Naive thymus-derived CD8-positive, alpha-beta T cell (primary cell): ENCODE measurements around the gene SLC25A1. TPM values are rescaled to one million over a fixed set of nuclear protein-coding genes. Genes with fewer than 3 reads are reported as not detected.
A peak's percentile ranks its signal among the peaks of the same experiment; 100 is the strongest.

Experiments
- ATAC-seq, 2 donors: fragments of 150-1000 bp; cut with Tn5 transposase in 1 of 2; sonication (Bioruptor Pico), chemical (Tn5 transposase) in 1 of 2; 1 replicate in 1 of 2; 2 replicates in 1 of 2; pipeline ENCODE4 v1.10.0; 2021; ENCODE audit warnings: mild to moderate bottlenecking in 2 of 2, moderate library complexity in 2 of 2
- POLR2A ChIA-PET: fragments of 350-600 bp; sonication (Branson Sonifier 250); formaldehyde crosslinking; loops from one replicate; lab custom pipeline; 2021; ENCODE audit warnings: antibody characterized with exemption; lab: Charles Lee
- DNase-seq, 10 donors: peaks; one replicate each; pipeline versions ENCODE4 v3.0.0 to v3.0.0-alpha.2; 2020 to 2022
- H3K27ac Mint-ChIP-seq, 10 donors: one replicate each; pipeline ENCODE4 v1.8.0; 2020 to 2022; ENCODE audit warnings: mild to moderate bottlenecking in 10 of 10, mixed read lengths in 10 of 10, moderate library complexity in 4 of 10, inconsistent platforms in 1 of 10
- H3K27me3 Mint-ChIP-seq, 5 donors: one replicate each; pipeline ENCODE4 v1.8.0; 2021 to 2022; ENCODE audit warnings: mixed read lengths in 5 of 5
- H3K36me3 Mint-ChIP-seq, 3 donors: one replicate each; pipeline ENCODE4 v1.8.0; 2020 to 2022; ENCODE audit warnings: mixed read lengths in 3 of 3, mild to moderate bottlenecking in 2 of 3, inconsistent platforms in 1 of 3
- H3K4me1 Mint-ChIP-seq, 4 donors: one replicate each; pipeline ENCODE4 v1.8.0; 2021 to 2022; ENCODE audit warnings: mixed read lengths in 4 of 4
- H3K4me3 Mint-ChIP-seq, 10 donors: one replicate each; pipeline ENCODE4 v1.8.0; 2020 to 2022; ENCODE audit warnings: mild to moderate bottlenecking in 10 of 10, mixed read lengths in 10 of 10, moderate library complexity in 6 of 10, inconsistent platforms in 1 of 10
- H3K9me3 Mint-ChIP-seq, 9 donors: one replicate each; pipeline ENCODE4 v1.8.0; 2020 to 2022; ENCODE audit warnings: mixed read lengths in 9 of 9, mild to moderate bottlenecking in 3 of 9, inconsistent platforms in 1 of 9, moderate library complexity in 1 of 9
- polyA plus RNA-seq, 3 donors: library from polyadenylated mRNA; unstranded; fragments of 300-500 nt; fragmentation: Illumina TruSeq; gene quantifications; one replicate each; pipeline ENCODE4 v1.2.3, GENCODE V29; 2021
- total RNA-seq, 8 experiments: library from RNA in 2 of 8; stranded (reverse) in 2 of 8; gene quantifications; one replicate each; pipeline ENCODE4 v1.2.3 and lab custom pipeline; 2021 to 2026

The SLC25A1 gene
- total and polyA plus RNA-seq, 5 experiments from 2014 or later, result 32.1 to 57.5 (median 36.3) TPM

GRCh38 chr22:19127329-19128008 lies 51.1 kb downstream of the SLC25A1 start:
- no peak overlapping the region for H3K4me3 Mint-ChIP-seq
- no peaks in the 10 kb centered on the region for H3K27me3 Mint-ChIP-seq
- POLR2A ChIA-PET, result interaction anchor here (0.6 kb wide), 1 partner anchor 31 kb away, joined by 5 read pairs; no protein-coding TSS in a partner anchor

GRCh38 chr22:19126309-19127273 lies 51.9 kb downstream of the SLC25A1 start:
- Mint-ChIP-seq H3K4me1 (peaks cover 10 to 13% (median 10%) of the 10 kb centered on the region in 4 donors), H3K36me3 (no peaks in the 10 kb centered on the region), H3K27me3 (no peaks in the 10 kb centered on the region), H3K4me3 (no peak overlapping the region), H3K27ac (no peak overlapping the region), H3K9me3 (no peaks in the 10 kb centered on the region)
- no peak for DNase-seq
- POLR2A ChIA-PET, result interaction anchor here (1.3 kb wide), 1 partner anchor 18 kb away, joined by 4 read pairs; the partner anchor contains the start of gene ESS2
- no peak for ATAC-seq

More at GRCh38 chr22:19127329-19128008, 51.1 kb downstream of the SLC25A1 start:
- ATAC-seq (no peak), DNase-seq (no peak)
- H3K4me1 Mint-ChIP-seq, result peaks cover 7 to 13% (median 9%) of the 10 kb centered on the region in 4 donors
- H3K9me3 Mint-ChIP-seq, result no peaks in the 10 kb centered on the region
- peaks cover 0 to 5% (median 0%) of the 10 kb centered on the region in 3 donors for H3K36me3 Mint-ChIP-seq
- peak overlapping the region in 1 of 10 donors; percentile 2 for H3K27ac Mint-ChIP-seq

Other genes starting within 250 kb of the SLC25A1 start
- under 1 TPM; 0.49 to 0.74 TPM for gene PRODH, start 242.4 kb downstream of the SLC25A1 start, total RNA-seq
- under 1 TPM in 2 of 3 donors, not detected in 1; 0.04 to 0.10 TPM for gene PRODH, start 242.4 kb downstream of the SLC25A1 start, polyA plus RNA-seq
- 10 to 100 TPM; 63.3 to 66.6 TPM for gene DGCR2, start 56.3 kb downstream of the SLC25A1 start, total RNA-seq
- gene DGCR2, start 56.3 kb downstream of the SLC25A1 start, polyA plus RNA-seq, result 10 to 100 TPM; 29.5 to 61.8 (median 37.8) TPM
- not detected for gene TSSK2, start 47.4 kb downstream of the SLC25A1 start, total RNA-seq
- not detected for gene TSSK2, start 47.4 kb downstream of the SLC25A1 start, polyA plus RNA-seq
- gene ESS2, start 34.1 kb downstream of the SLC25A1 start, total RNA-seq, result 10 to 100 TPM; 20.1 to 20.7 TPM
- 10 to 100 TPM in 1 of 3 donors, 1 to 10 TPM in 2; 4.5 to 11.2 (median 6.9) TPM for gene ESS2, start 34.1 kb downstream of the SLC25A1 start, polyA plus RNA-seq
- not detected for gene GSC2, start 28.4 kb downstream of the SLC25A1 start, total RNA-seq
- not detected for gene GSC2, start 28.4 kb downstream of the SLC25A1 start, polyA plus RNA-seq
- 1 to 10 TPM; 1.4 to 2.3 TPM for gene CLTCL1, start 113.0 kb upstream of the SLC25A1 start, total RNA-seq
- under 1 TPM; 0.07 to 0.61 (median 0.49) TPM for gene CLTCL1, start 113.0 kb upstream of the SLC25A1 start, polyA plus RNA-seq